NCI-H2107 treated with DMSO at 0.1 percent for 48 hours (cell line): ENCODE measurements around the gene RGMB.
A peak's percentile ranks its signal among the peaks of the same experiment; 100 is the strongest.

Experiments used
- DNase-seq: peaks from one replicate; lab custom pipeline; 2025; ENCODE audit not compliant: unreplicated experiment; lab: John Stamatoyannopoulos, UW

RGMB gene

GRCh38 chr5:98825582-98826375 is 52.3 kb downstream of the RGMB start:
- no peak for DNase-seq

GRCh38 chr5:98827161-98827560 is 53.7 kb downstream of the RGMB start:
- peak; percentile 20 for DNase-seq

DNA sequence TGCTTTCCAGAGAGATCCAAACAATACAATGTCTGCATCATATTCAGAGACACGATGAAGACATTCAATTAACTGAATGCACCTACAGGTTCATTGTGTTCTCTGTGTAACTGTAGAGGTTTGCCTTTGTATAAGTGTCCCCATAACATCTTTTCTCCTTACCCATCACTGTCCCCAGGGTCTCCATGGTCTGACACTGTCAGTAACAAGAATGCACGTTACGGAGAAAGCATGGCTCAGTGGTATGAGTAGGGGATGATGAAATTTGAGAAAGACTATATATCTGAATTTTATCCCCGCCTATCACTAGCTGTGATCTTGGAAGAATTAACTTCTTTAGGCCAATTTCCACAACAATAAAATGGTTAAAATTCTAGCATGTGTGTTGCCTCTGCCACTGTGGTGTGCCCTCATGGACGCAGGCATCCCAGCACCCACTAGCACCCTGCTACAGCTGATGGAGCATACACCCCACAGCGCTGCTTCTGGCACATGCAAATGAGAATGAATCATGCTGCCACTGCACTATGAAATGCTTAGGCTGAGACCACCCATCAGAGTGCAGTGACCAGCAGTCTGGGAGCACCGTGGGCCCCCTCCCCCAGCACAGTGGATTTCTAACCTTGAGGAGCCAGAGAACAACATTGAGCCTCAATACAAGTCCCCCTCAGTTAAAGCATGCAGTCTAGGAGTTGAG is 54.3 kb downstream of the RGMB start:
- DNase-seq = no peak

GRCh38 chr5:98836175-98836574 is 62.7 kb downstream of the RGMB start:
- DNase-seq = no peak

DNA sequence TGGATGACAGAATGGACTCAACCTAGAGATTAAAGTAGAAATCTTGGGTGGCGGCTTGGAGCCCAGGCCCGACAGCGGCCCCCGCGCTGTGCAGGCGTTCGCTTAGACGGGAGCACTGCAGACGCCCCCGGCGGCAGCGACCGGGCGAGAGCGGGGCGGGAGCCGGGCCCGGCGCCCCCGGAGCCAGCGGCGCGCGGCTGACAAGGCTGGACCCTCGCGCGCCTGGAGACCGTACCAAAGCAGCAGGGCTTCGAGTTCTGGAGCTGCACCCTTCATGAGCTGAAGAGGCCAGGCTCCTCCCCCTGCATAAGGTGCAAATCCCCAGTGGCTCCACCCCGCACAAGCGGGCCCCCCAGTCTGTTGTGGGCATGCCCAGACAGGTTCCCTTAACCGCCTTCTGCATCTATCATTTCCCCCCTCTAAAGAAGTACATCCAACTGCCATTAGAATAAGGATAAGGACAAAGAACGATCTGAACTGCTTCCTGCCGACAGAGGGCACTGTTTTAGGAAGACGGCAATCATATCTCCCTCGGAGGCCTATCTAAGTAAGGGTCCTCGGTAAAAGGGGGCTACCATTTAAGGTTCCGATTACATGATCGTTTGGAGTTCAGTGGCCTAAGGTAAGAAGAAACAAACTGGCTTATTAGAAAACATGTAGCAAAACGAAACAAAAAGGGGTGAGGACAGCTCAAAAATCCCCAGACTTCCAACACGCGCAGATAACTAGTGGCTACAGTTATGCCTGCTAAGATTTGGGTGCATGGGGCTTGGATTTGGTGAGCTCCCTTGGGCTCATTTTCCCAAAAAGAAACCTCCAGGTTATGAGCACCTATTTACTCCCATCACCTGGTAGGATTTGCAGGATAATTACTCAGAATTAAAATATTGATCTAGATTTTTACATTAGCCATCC is 66.3 kb downstream of the RGMB start:
- no peak for DNase-seq

DNA sequence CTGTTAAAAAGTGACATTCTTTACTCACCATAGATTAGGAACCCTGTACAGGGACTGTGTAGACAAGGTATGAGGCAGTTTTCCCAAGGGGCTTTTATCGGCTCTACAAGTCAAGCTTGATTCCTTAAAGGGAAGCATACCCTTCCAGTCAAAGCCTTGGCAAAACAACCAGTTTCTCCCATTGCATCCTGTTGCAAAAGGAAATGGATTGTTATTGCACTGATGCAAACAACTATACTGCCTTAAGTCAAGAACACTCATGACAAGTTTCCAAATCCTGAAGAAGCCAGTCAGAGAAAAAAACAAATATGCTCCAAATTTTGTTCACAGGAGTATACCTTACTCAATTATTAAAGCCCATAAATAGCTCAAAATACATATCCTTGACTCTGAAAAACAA is 67.5 kb downstream of the RGMB start:
- no peak for DNase-seq

GRCh38 chr5:98843481-98843880 is 70.0 kb downstream of the RGMB start:
- DNase-seq = no peak

DNA sequence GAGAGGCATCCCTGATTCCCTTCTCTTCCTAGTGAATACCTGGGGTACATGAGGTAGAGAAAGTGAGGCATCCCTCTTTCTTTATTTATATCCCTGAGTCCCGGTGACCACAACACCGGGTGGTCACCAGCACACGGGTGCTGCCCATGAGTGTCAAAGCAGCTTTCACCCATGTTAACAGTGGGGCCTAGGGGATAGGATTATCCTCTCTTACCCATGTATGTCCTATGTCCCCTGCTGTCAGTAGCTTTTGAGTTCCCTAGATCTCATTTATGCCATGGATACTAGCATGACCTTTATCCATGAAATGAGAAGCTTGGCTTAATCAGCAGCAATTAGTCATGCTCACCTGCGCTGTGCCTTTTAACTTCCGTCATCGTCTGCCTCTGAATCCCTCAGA is 71.4 kb downstream of the RGMB start:
- no peak for DNase-seq

GRCh38 chr5:98845878-98846277 is 72.4 kb downstream of the RGMB start:
- no peak for DNase-seq
